Posterior vena cava (tissue), 2 donors: ENCODE data around the gene CDK19. TPM values are rescaled to one million over a fixed set of nuclear protein-coding genes. Genes with fewer than 3 reads are reported as not detected.
"Not testable (repeated sequence)": the region's sequence is repeated elsewhere in the genome, so short reads cannot be mapped to it uniquely, and the experiment has no call there.

Experiments
- DNase-seq: peaks from one replicate; pipeline ENCODE4 v3.0.0-alpha.2; 2020; ENCODE audit warnings: low spot score
- intact Hi-C, 2 donors: fragments of 100-400 bp; cut with DNase I; formaldehyde crosslinking; loops; one replicate each; pipeline versions ENCODE4 v1.14.1 to v1.14.2; 2022 to 2023
- total RNA-seq, 2 donors: library from RNA; stranded (reverse); fragmentation: NEBNext Ultra II Directional; extraction: Animal tissue kit (Norgen Biotek cat#: 25700); gene quantifications; one replicate each; pipeline ENCODE4 v1.2.1, GENCODE V29; 2021
- donor health status: DM: yes; HTN: yes; CAD: no.
- donor health status: DM: yes; HTN: yes; CAD: no.

Gene CDK19
- total RNA-seq, 2 donors from 2014 or later = 12.0 to 12.7 TPM

- intact Hi-C loops, DNase-seq: not testable (repeated sequence)
These were observed 95.7 kb downstream of the CDK19 start for GRCh38 chr6:110719601-110720000.

GRCh38 chr6:110714143-110714542 lies 101.1 kb downstream of the CDK19 start:
- no peak for DNase-seq
- intact Hi-C loops = no loop called here

GRCh38 chr6:110712238-110712637 lies 103.0 kb downstream of the CDK19 start:
- DNase-seq = no peak
- intact Hi-C loops = no loop called here

- intact Hi-C loops = no loop called here
These were observed 105.2 kb downstream of the CDK19 start for GRCh38 chr6:110710115-110710514.

GRCh38 chr6:110708295-110708950 lies 106.8 kb downstream of the CDK19 start:
- no peak for DNase-seq
- intact Hi-C loops = no loop called here

More at GRCh38 chr6:110710115-110710514, 105.2 kb downstream of the CDK19 start:
- no peak for DNase-seq

GRCh38 chr6:110705543-110705942 lies 109.7 kb downstream of the CDK19 start:
- intact Hi-C loops = no loop called here

GRCh38 chr6:110703906-110704594 lies 111.2 kb downstream of the CDK19 start:
- intact Hi-C loops = no loop called here
- no peak for DNase-seq

More at GRCh38 chr6:110705543-110705942, 109.7 kb downstream of the CDK19 start:
- DNase-seq = no peak

- intact Hi-C loops = no loop called here
- DNase-seq = no peak
These were observed 112.0 kb downstream of the CDK19 start for GRCh38 chr6:110703010-110703905.

- no peak for DNase-seq
- intact Hi-C loops = no loop called here
These were observed 115.5 kb downstream of the CDK19 start for GRCh38 chr6:110699780-110700179.

GRCh38 chr6:110693994-110694393 lies 121.3 kb downstream of the CDK19 start:
- intact Hi-C loops = no loop called here
- no peak for DNase-seq

GRCh38 chr6:110693296-110693695 lies 122.0 kb downstream of the CDK19 start:
- intact Hi-C loops = no loop called here
- DNase-seq = no peak

- DNase-seq = no peak
These were observed 124.4 kb downstream of the CDK19 start for GRCh38 chr6:110690916-110691315.

GRCh38 chr6:110690106-110690654 lies 125.1 kb downstream of the CDK19 start:
- intact Hi-C loops = no loop called here
- DNase-seq = no peak

More at GRCh38 chr6:110690916-110691315, 124.4 kb downstream of the CDK19 start:
- intact Hi-C loops = no loop called here

- DNase-seq = no peak
- intact Hi-C loops = no loop called here
These were observed 125.9 kb downstream of the CDK19 start for GRCh38 chr6:110689275-110689935.

- DNase-seq = no peak
- intact Hi-C loops = no loop called here
These were observed 126.5 kb downstream of the CDK19 start for GRCh38 chr6:110688661-110689268.

GRCh38 chr6:110687326-110687725 lies 127.9 kb downstream of the CDK19 start:
- intact Hi-C loops = no loop called here
- no peak for DNase-seq

GRCh38 chr6:110683241-110683640 lies 132.0 kb downstream of the CDK19 start:
- intact Hi-C loops = loop anchor here (5.0 kb wide), 2 partner anchors 264 to 269 kb away; no protein-coding TSS in a partner anchor
- no peak for DNase-seq

- no peak for DNase-seq
- intact Hi-C loops = loop anchor here (5.0 kb wide), 2 partner anchors 265 to 270 kb away; no protein-coding TSS in a partner anchor
These were observed 132.8 kb downstream of the CDK19 start for GRCh38 chr6:110682460-110682853.
